Thoracic aorta (tissue), 2 donors: ENCODE measurements around the gene KIF1B. TPM values are rescaled to one million over a fixed set of nuclear protein-coding genes. Genes with fewer than 3 reads are reported as not detected.
"Not testable (repeated sequence)": the region's sequence is repeated elsewhere in the genome, so short reads cannot be mapped to it uniquely, and the experiment has no call there.

Source experiments
- ATAC-seq: fragments of 150-250 bp; one replicate; pipeline ENCODE4 v1.8.0; 2017; ENCODE audit warnings: low read depth; ENCODE audit not compliant: insufficient number of reproducible peaks, low FRiP score
- DNase-seq: peaks from one replicate; pipeline ENCODE4 v3.0.0-alpha.2; 2020; ENCODE audit warnings: low spot score
- H3K27ac ChIP-seq, 2 donors: fragments of 200-600 bp; sonication (generic); 1 replicate in 1 of 2; 2 replicates in 1 of 2; pipeline ENCODE4 v1.5.1; 2016; ENCODE audit warnings: mild to moderate bottlenecking in 2 of 2, moderate library complexity in 2 of 2
- H3K27me3 ChIP-seq: fragments of 200-600 bp; sonication (generic); replicated peaks from 2 replicates; pipeline ENCODE4 v1.6.0; 2016; ENCODE audit warnings: mild to moderate bottlenecking; ENCODE audit not compliant: insufficient read depth
- H3K36me3 ChIP-seq: fragments of 200-600 bp; sonication (generic); one replicate; pipeline ENCODE4 v1.5.1; 2016
- H3K4me1 ChIP-seq, 2 donors: fragments of 200-600 bp; sonication (generic); 1 replicate in 1 of 2; 2 replicates in 1 of 2; pipeline versions ENCODE4 v1.5.1 to v1.6.0; 2016; ENCODE audit warnings: low read depth in 2 of 2, mild to moderate bottlenecking in 1 of 2; ENCODE audit not compliant: control insufficient read depth in 1 of 2
- H3K4me3 ChIP-seq: fragments of 200-600 bp; sonication (generic); 2 replicates; pipeline ENCODE4 v1.5.1; 2016; ENCODE audit warnings: mild to moderate bottlenecking
- H3K9me3 ChIP-seq: fragments of 200-600 bp; sonication (generic); 2 replicates; pipeline ENCODE4 v1.5.1; 2016
- CTCF ChIP-seq: fragments of 200-600 bp; sonication (generic); IDR thresholded peaks from one replicate; pipeline ENCODE4 v1.5.1; 2019; ENCODE audit warnings: antibody characterized with exemption
- total RNA-seq, 2 donors: library from RNA; depleted of rRNA; stranded (reverse); fragments of >200 nt; gene quantifications; one replicate each; pipeline versions ENCODE4 v1.1.0 to v1.2.3, GENCODE V29; 2016

The KIF1B gene
- total RNA-seq, 2 donors from 2014 or later, result 40.1 to 64.3 TPM

GRCh38 chr1:10213186-10213705 lies 2.9 kb downstream of the KIF1B start:
- DNase-seq (no peak), ATAC-seq (no peak)
- H3K4me1 ChIP-seq, result peaks cover 34 to 63% of the 10 kb centered on the region in 2 donors
- H3K27ac ChIP-seq, result peak overlapping the region in 1 of 2 donors; percentile 40
- H3K27me3 ChIP-seq, result no peaks in the 10 kb centered on the region
- no peak for TF ChIP-seq CTCF
- no peaks in the 10 kb centered on the region for H3K9me3 ChIP-seq
- H3K36me3 ChIP-seq, result no peaks in the 10 kb centered on the region
- no peak overlapping the region for H3K4me3 ChIP-seq

- Histone ChIP-seq H3K27ac (peak overlapping the region in 1 of 2 donors; percentile 48), H3K9me3 (no peaks in the 10 kb centered on the region), H3K27me3 (no peaks in the 10 kb centered on the region), H3K4me1 (peaks cover 43 to 73% of the 10 kb centered on the region in 2 donors), H3K36me3 (no peaks in the 10 kb centered on the region), H3K4me3 (peak overlapping the region; percentile 46)
- no peak for TF ChIP-seq CTCF
- ATAC-seq (no peak), DNase-seq (no peak)
These were observed 5.8 kb downstream of the KIF1B start for GRCh38 chr1:10216090-10216749.

GRCh38 chr1:10217748-10218441 lies 7.5 kb downstream of the KIF1B start:
- DNase-seq, result no peak
- TF ChIP-seq CTCF, result no peak
- H3K27me3 ChIP-seq, result no peaks in the 10 kb centered on the region
- peaks cover 35 to 79% of the 10 kb centered on the region in 2 donors for H3K4me1 ChIP-seq
- no peaks in the 10 kb centered on the region for H3K36me3 ChIP-seq
- H3K9me3 ChIP-seq, result no peaks in the 10 kb centered on the region
- H3K27ac ChIP-seq, result peak overlapping the region; percentile 14 to 17
- H3K4me3 ChIP-seq, result peak overlapping the region; percentile 10
- no peak for ATAC-seq

GRCh38 chr1:10220200-10220599 lies 9.8 kb downstream of the KIF1B start:
- no peak overlapping the region for H3K4me3 ChIP-seq

GRCh38 chr1:10220657-10221056 lies 10.3 kb downstream of the KIF1B start:
- H3K4me1 ChIP-seq, result peaks cover 31 to 72% of the 10 kb centered on the region in 2 donors
- not testable (repeated sequence) for H3K36me3 ChIP-seq, H3K9me3 ChIP-seq, DNase-seq, H3K27me3 ChIP-seq, ATAC-seq, H3K4me3 ChIP-seq, H3K27ac ChIP-seq

More at GRCh38 chr1:10220200-10220599, 9.8 kb downstream of the KIF1B start:
- Histone ChIP-seq H3K27ac (no peak overlapping the region), H3K4me1 (peaks cover 30 to 73% of the 10 kb centered on the region in 2 donors), H3K9me3 (no peaks in the 10 kb centered on the region), H3K36me3 (no peaks in the 10 kb centered on the region), H3K27me3 (no peaks in the 10 kb centered on the region)
- DNase-seq (no peak), ATAC-seq (no peak)
- TF ChIP-seq CTCF, result no peak
